Stimulated activated CD8-positive, alpha-beta memory T cell treated with anti-CD3 and anti-CD28 coated beads, Interleukin-12 subunit alpha, Interleukin-12 subunit beta, amount 100 ng/mL, for 24 hours (primary cell): Measurements from ENCODE around the gene EVI5L.
"Not testable (repeated sequence)": the region's sequence is repeated elsewhere in the genome, so short reads cannot be mapped to it uniquely, and the experiment has no call there.

Experiments used
- DNase-seq: peaks from one replicate; pipeline ENCODE4 v3.0.0-alpha.2; 2020; ENCODE audit errors: extremely low read depth

Gene EVI5L

DNA sequence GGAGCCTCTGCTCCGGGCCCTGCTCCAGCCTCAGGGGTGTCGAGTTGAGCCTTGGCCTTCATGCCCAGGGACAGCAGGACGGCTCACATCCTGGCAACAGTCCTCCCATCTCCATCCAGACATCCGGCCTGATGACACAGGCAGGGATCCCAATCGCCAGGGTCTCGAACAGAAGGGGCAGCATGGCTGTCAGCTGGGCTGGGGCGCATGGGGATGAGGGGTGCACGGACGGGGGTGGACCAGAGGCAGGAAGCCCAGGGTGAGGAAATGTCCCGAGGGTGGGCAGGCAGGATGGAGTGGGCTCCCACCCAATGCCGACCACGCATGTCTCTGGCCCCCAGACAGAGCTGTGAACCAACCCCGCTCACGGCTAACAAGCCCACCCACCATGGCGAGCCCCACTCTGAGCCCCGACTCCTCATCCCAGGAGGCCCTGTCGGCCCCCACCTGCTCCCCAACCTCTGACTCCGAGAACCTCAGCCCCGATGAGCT lies 16.2 kb downstream of the EVI5L start:
- no peak for DNase-seq

DNA sequence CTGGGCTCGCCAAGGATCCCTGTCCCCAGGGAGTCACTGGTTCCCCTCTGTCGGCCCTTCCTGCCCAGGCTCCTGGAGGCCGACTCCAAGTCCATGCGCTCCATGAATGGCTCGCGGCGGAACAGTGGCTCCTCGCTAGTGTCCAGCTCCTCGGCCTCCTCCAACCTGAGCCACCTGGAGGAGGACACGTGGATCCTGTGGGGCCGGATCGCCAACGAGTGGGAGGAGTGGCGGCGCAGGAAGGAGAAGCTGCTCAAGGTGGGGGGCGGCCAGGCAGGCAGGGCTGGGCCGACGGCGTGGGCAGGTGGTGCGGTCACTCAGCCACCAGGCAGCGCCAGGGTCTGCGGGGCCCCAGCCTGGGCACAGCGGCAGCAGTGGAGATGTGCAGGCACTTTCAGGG lies 17.6 kb downstream of the EVI5L start:
- no peak for DNase-seq

DNA sequence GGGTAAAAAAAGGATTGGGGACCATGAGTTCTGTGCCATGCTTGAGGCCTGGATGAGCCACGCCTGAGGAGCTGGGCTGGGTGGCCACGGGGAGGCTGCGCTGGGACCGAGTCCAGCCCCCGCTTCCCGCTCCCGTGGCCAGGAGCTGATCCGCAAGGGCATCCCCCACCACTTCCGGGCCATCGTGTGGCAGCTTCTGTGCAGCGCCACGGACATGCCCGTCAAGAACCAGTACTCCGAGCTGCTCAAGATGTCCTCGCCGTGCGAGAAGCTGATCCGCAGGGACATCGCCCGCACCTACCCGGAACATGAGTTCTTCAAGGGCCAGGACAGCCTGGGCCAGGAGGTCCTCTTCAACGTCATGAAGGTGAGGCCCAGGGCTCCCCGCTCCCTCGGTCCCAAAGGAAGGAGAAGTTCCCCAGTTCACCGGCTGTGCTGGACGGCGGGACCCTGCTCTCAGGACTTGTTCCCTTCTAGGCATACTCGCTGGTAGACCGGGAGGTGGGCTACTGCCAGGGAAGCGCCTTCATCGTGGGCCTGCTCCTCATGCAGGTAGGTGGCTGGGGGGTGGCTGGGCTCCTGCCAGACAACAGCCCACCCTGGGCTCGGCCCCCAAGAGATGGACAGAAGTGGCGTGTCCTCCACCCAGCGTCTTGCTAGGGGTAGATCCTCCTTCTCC lies 18.9 kb downstream of the EVI5L start:
- no peak for DNase-seq

DNA sequence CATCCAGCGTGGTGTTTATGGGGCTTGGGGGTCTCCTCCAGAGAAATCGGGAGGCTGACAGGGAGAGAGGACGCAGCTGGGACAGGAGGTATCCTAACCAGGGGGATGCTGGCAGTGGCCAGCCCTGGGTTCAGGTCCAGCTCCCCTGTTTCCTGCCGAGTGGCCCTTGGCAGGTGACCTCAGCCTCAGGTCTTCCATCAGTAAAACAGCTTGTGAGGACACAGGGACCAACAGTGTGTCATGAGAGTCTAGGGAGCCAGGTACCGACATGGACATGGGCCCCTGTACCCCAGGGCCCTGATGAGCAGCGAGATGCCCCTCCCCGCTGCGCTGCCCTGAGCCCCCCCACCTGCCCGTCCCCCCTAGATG lies 19.6 kb downstream of the EVI5L start:
- DNase-seq: no peak

DNA sequence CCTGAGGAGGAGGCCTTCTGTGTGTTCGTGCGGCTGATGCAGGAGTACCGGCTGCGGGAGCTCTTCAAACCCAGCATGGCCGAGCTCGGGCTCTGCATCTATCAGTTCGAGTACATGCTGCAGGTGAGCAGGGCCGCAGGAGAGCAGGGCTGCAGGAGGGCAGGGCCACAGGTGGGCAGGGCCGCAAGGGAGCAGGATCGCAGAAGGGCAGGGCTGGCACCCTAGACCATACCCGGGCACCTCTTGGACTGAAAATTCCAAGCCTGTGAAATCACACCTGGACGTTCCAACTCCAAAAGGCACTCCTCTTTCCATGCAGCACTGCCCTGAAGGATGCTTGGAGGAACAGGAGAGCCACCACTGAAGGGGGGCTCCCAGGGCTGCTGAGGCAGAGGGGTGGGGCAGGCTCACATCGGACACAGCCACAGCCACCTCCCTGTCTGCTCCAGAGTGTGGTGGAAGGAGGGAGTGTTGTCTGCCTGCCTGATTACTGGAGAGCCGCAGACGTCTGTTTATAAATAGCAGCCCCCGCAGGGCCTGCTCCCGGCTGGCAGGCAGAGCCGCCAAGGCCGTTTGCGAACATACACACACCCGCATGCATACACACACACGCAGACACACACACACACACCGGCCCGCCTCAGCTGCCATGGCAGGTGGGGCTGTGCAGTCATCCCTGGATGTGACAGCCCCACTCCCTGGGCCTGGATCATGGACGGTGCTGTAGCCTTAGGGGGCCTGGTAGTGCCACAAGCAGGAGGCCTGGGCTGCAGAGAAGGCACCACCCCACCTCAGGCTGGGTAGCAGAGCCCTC lies 20.2 kb downstream of the EVI5L start:
- no peak for DNase-seq

DNA sequence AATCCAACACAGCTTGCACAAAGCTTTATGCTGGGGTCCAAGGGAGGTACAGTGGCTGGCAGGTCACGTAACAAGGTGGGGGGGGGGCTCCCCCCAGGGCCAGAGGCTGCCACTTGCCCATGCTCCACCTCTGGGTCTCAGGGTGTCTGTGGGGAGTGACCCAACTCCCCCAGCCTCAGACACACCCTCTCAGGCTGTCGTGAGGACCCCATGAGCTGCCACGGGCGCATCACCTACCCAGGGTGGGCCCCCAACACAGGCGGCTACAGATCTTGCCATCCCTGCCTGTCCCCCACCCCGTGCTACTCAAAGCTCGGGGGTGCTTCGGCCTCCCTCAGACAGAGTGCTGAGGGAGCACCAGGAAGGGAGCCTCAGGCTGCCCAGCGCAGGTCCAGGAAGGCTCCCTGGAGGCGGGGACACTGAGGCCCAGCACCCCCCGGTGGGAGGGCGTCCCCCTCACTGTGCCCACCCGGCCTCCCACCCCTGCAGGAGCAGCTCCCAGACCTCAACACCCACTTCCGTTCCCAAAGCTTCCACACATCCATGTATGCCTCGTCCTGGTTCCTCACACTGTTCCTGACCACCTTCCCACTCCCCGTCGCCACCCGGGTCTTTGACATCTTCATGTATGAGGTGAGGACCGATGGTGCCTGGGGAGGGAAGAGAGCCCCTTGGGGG lies 21.1 kb downstream of the EVI5L start:
- DNase-seq: no peak

DNA sequence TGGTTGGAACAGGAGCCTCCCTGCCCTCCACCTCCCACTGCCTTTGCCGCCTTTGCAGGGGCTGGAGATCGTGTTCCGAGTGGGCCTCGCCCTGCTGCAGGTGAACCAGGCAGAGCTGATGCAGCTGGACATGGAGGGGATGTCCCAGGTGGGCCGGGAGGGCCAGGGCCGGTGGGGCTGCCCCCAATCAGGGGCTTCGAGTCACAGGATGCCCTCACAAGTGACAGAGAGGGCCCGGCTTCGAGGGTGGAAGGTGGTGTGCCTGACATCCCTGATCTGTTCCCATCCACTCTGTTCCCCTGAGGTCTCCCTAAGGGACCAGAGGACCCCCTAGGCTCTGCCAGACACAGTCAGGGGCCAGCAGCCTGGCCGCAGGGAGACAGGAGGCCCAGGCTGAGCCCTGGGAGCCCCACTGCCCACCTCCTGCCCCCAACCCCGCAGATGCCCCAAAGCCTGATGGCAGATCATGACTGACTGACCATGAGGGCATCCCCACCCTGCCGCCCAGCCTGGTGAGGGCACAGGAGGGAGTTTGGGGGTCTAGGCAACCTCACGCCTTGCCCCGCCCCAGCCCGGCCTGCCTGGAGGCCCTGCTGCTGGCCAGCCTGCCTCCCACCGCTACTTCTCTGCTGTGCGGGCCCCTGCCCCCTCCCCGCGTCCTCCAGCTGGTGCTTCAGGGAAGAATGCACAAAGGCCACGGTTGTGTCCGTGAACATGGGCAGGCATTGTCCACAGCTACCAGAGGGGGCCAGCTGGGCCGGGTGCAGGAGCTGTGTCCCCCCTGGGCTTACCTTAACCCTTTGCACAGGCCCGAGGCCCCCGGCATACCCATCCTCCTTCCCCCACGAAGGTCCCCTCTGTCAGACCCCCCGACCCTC lies 21.8 kb downstream of the EVI5L start:
- DNase-seq: no peak

DNA sequence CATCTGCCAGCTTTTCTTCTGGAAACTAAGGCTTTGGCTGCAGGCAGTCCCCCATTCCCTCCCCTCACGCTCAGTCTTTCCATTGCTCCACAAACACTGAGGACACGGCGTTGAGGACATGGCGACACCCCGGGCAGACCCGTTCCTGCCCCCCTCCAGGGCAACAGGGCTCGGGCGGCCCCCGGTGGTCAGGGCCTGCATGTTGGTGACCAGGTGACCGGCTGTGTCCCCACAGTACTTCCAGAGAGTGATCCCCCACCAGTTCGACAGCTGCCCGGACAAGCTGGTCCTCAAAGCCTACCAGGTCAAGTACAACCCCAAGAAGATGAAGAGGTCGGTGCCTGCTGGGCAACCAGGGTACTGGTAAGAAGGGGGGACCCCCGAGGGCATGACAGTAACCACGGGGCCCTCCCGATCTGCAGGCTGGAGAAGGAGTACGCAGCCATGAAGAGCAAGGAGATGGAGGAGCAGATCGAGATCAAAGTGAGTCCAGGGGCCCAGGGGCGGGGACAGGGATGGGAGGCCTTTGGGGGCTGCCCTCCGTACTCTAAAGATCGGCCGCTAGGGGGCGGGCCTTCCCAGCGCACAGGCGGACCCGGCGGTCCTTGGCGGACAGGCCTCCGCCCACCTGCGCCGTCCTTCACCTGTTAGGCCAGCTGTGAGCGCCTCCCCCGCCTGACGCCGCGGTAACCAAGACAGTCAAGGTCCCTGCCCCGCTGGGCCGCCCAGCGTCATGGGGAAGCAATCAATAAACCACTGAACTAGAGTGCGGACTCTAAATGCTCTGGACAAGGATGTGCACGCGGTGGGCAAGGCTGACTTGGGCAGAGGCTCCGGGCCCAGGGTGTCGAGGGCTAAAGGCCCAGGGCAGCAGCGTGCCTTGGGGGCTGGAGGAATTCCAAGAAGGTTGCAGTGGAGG lies 23.1 kb downstream of the EVI5L start:
- DNase-seq: no peak

DNA sequence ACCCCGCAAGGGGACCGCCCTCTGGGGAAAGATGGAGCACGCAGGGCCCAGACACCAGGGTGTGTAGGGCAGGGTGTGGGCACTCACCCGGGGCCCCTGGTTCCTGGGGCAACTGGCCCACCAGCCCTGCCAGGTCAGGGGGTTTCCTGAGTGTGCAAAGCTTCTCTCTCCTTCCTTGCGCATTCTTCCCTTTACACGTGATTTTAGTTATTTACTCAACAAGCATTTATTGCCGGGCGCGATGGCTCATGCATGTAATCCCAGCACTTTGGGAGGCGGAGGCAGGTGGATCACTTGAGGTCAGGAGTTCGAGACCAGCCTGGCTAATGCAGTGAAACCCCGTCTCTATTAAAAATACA lies 23.7 kb downstream of the EVI5L start:
- DNase-seq: no peak

DNA sequence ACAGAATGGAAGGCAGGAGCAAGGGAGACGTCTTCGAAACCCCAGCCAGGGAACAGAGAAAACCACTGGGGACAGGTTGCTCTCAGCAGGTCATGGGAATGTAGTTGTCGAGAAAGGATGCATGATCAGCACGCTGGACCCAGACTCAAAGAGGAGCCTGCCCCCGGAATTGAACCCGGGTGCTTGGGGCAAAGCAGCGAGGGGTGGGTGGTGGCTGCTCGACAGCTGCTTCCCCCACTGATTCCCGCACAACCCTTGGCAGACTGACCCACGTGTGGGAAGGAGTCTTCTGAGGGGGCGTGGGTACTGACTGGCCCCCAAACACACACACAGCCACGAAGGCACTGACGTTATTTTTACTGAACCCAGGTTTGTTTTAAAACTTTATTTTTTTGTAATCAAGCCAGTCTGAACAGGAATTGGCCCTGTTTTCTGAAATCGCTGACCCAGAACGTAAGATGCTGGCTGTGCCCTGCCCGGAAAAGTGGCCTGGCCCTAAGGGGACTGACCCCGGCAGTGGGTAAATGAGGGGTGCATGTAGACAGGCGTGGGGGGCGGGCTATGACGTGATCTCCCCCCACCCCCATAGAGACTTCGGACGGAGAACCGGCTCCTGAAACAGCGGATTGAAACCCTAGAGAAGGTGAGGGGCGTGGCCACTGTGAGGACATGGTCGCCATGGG lies 25.5 kb downstream of the EVI5L start:
- DNase-seq: no peak

DNA sequence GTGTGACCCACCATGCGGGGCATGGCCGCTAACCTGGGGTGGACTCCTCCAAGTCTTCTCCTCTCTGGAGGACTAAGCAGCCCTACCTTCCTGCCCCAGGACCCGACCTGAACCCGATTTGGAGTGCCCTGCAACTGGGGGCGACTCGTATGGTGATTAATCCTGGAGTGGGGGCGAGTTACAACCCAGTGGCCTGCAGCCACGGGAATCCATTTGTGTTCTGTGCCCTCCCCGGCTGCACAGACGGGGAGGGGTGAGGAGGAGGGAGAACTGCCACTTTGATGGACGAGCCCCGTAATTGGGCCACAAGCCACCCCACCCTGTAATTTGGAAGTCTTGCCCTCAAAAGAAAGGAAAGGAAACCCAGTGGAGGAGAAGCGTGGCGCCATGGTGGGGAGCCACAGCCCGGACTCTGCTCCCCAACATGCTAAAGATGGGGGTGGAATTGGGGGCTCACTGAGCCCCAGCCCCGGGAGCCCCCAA lies 26.1 kb downstream of the EVI5L start:
- DNase-seq: no peak

DNA sequence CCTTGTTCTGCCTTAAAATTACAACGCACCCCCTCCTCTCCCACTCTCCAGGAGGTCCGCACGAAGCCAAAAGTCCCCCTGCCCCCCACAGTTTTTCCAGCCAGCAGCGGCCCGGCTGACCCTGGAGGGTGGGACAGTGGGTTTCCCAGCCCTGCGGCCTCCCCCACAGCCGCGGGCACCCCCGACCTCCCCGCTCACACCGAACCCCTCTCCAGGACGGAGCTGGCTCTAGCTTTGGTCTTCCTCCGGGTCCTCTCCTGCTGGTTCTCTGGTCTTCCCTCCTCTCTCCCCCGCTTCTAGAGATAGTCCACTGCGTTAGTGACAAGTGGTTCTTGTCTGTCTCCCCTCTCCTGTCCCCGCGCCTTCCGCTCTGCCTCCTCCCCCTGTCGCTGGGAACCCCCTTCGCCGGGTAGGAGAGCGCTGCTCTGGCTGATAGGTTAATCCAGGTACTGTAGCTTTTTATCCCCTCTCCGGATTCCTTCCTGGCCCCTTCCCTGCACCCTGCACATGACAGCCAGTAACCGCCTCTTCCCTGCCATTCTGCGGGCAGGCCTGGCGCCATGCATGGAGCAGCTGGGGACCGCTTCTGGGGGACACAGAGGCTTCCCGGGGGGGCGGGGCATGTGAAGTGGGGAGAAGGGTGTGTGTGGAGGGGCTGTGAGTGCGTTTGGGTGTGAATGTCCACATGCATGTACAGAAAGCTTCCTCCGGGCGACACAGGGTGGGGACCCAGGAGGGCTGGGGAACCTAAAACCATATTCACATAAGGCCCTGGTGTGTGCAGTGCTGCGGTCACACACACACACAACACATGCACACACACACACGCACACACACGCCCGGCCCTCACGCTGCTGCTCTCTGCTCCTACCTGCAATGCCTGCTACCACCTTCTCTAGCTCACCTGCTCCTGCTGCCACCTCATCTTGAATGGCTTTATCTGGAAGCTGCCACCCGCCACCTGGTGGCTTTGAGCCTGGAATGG lies 27.0 kb downstream of the EVI5L start:
- no peak for DNase-seq

DNA sequence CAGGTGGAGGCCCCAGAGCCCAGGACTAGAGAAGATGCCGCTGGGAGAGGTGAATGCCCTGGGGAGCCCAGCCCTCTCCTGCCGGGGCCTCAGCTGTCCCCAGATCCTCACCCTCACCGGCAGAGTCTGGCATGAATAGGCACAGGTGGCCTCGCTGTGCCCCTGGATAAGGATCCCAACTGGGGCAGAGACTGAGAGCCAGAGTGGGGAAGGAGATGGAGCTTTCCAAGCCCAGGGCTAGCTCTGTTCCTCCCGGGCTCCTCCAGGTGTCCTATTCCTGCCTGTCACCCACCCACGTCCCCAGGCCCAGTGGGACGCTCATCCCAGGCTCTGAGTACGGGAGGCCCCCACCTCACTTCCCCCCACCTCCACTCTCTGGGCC lies 27.7 kb downstream of the EVI5L start:
- no peak for DNase-seq

DNA sequence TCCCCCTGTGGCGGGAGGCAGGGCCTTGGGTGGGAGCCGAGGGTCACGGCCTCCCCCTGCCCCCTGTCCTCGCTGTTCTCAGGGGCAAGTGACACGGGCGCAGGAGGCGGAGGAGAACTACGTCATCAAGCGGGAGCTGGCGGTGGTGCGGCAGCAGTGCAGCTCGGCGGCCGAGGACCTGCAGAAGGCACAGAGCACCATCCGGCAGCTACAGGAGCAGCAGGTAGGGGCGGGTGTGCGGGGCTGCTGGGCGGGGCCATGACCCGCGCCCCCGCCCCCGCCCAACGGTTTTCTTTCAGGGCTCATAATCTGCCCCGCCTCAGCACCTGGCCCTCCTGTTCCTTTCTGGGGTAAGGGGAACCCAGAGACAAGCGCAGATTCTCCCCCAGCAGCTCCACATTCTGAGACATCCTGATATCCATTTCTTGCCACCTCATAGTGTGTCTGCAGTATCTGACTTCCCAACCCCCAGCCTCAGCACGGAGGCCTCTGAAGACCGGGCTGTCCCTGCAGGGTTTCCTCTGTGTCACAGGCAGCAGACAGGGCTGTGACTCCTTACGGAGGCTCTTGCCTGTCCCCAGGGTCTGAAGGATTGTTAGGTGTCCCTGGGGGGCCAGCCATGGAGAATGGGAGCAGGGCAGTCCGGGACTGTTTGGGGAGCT lies 28.2 kb downstream of the EVI5L start:
- DNase-seq: no peak

DNA sequence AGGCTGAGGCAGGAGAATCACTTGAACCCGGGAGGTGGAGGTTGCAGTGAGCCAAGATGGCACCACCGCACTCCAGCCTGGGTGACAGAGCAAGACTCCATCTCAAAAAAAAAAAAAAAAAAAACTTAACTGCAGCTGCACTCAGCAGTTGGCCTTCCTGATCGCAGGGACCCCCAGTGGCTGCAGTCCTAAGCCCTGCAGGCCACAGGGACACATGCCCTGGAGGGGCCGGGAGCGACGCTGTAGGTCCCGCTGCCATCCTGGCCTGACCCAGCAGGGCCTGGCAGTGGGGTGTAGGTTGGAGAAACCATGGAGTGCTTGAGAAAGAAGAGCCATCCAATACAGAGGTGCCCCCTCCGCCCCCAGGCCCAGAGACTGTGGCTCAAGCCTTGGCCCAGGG lies 29.1 kb downstream of the EVI5L start:
- DNase-seq: not testable (repeated sequence)

DNA sequence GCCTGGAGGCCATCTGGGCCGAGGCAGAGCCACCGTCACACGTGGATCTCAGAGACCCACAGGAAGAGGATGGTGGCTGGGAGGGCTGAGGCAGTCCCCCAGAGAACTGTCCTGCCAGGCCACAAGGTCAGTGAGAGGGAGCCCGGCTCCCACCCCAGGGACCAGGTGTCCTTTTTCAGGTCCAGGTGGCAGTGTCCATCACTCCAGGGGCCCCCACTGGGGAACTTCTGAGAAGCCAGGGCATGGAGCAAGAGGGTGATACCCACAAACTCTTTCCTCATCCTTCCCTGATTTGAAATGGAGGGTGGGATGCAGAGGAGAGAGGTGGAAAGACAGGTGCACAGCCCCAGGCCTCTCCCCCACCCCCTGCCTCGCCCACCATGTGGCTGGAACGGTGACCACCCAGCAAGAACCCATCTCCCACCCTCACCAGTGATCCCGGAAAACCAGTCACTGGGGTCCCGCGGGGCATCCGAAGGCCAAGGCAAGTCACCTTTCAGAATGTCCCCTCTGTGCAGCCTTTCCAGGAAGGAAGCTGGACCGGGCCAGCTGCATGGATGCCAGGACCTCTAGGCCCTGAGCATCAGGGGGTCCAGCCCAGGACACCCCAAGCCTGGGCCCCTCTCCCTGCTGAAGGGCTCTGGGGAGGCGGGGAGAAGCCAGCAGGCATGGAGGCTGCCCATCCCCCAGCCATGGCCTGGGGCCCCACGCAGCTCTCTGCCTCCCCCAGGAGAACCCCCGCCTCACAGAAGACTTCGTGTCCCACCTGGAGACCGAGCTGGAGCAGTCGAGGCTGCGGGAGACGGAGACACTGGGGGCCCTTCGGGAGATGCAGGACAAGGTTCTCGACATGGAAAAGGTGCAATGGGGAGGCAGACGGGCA lies 30.1 kb downstream of the EVI5L start:
- DNase-seq: no peak
